H1 (cell line): ENCODE measurements around the gene LSM7. TPM values are rescaled to one million over a fixed set of nuclear protein-coding genes. Genes with fewer than 3 reads are reported as not detected.

Source experiments
- CTCF ChIA-PET: fragments of 300-600 bp; sonication (Branson Sonifier 250); formaldehyde crosslinking; loops from one replicate; lab custom pipeline; 2021; ENCODE audit not compliant: partially characterized antibody; lab: Charles Lee
- POLR2A ChIA-PET: fragments of 300-600 bp; sonication (Branson Sonifier 250); formaldehyde crosslinking; loops from one replicate; lab custom pipeline; 2021; ENCODE audit warnings: inconsistent platforms; ENCODE audit not compliant: partially characterized antibody; lab: Charles Lee
- DNase-seq, 2 experiments: peaks; one replicate each; pipeline versions ENCODE4 v3.0.0 to v3.0.0-alpha.2; 2010 to 2022; ENCODE audit warnings: low spot score in 2 of 2, low read depth in 1 of 2, mixed read lengths in 1 of 2
- FAIRE-seq: peaks from 2 replicates; lab custom pipeline; 2011; peaks lifted over from hg19 to GRCh38; lab: Jason Lieb, UNC
- H2AFZ ChIP-seq: 2 replicates; pipeline ENCODE4 v1.8.1; 2012; ENCODE audit warnings: low read length, inconsistent platforms
- H2AK5ac ChIP-seq: 2 replicates; pipeline ENCODE4 v1.6.1; 2013; ENCODE audit warnings: low read depth, low read length
- H2BK120ac ChIP-seq: replicated peaks from 2 replicates; pipeline ENCODE3; 2013; ENCODE audit warnings: low read depth, low read length, inconsistent platforms
- H2BK12ac ChIP-seq: 2 replicates; pipeline ENCODE4 v1.6.1; 2013; ENCODE audit warnings: low read depth, low read length
- H2BK15ac ChIP-seq: 2 replicates; pipeline ENCODE4 v1.6.1; 2013; ENCODE audit warnings: low read length
- H2BK20ac ChIP-seq: 2 replicates; pipeline ENCODE4 v1.6.1; 2013; ENCODE audit warnings: low read length
- H2BK5ac ChIP-seq: 2 replicates; pipeline ENCODE4 v1.6.1; 2013; ENCODE audit warnings: low read depth, low read length
- H3K14ac ChIP-seq: 2 replicates; pipeline ENCODE4 v1.6.1; 2013; ENCODE audit warnings: inconsistent platforms; ENCODE audit not compliant: insufficient read length
- H3K18ac ChIP-seq: 2 replicates; pipeline ENCODE4 v1.6.1; 2013; ENCODE audit warnings: low read length; ENCODE audit errors: extremely low read depth
- H3K23ac ChIP-seq: 2 replicates; pipeline ENCODE4 v1.6.1; 2013; ENCODE audit warnings: inconsistent platforms; ENCODE audit not compliant: insufficient read length
- H3K23me2 ChIP-seq: 2 replicates; pipeline ENCODE4 v1.6.1; 2013; ENCODE audit warnings: low read depth, low read length
- H3K27ac ChIP-seq: 2 replicates; pipeline ENCODE4 v1.6.1; 2011; ENCODE audit warnings: low read depth, low read length, inconsistent platforms
- H3K27me3 ChIP-seq, 4 experiments: replicated peaks in 1 of 4; 1 replicate in 1 of 4; 2 replicates in 3 of 4; pipeline versions ENCODE4 v1.6.1 to v1.8.1; 2011 to 2013; ENCODE audit warnings: low read length in 3 of 4, mild to moderate bottlenecking in 3 of 4, inconsistent platforms in 2 of 4, mixed read lengths in 2 of 4, moderate library complexity in 1 of 4; ENCODE audit not compliant: control insufficient read depth in 3 of 4, insufficient read depth in 3 of 4; ENCODE audit errors: extremely low read depth in 1 of 4
- H3K36me3 ChIP-seq, 4 experiments: 2 replicates each; pipeline versions ENCODE4 v1.6.1 to v1.8.1; 2011 to 2013; ENCODE audit warnings: mild to moderate bottlenecking in 4 of 4, low read length in 3 of 4, moderate library complexity in 2 of 4, control low read depth in 1 of 4, inconsistent platforms in 1 of 4; ENCODE audit not compliant: insufficient read depth in 4 of 4, control insufficient read depth in 2 of 4
- H3K4ac ChIP-seq: replicated peaks from 2 replicates; pipeline ENCODE3; 2013; ENCODE audit warnings: low read length, low read depth, mixed read lengths, inconsistent platforms; ENCODE audit not compliant: insufficient read length
- H3K4me1 ChIP-seq, 4 experiments: replicated peaks in 1 of 4; 1 replicate in 1 of 4; 2 replicates in 3 of 4; pipeline versions ENCODE4 v1.6.1 to v1.8.1; 2011 to 2013; ENCODE audit warnings: low read length in 3 of 4, inconsistent platforms in 2 of 4, mixed read lengths in 1 of 4; ENCODE audit not compliant: insufficient read depth in 4 of 4, control insufficient read depth in 3 of 4
- H3K4me2 ChIP-seq, 2 experiments: 2 replicates each; pipeline versions ENCODE4 v1.6.1 to v1.8.1; 2011 to 2013; ENCODE audit warnings: low read depth in 2 of 2, low read length in 2 of 2, control low read depth in 1 of 2, inconsistent platforms in 1 of 2, mild to moderate bottlenecking in 1 of 2; ENCODE audit not compliant: insufficient read depth in 1 of 2
- H3K4me3 ChIP-seq, 4 experiments: fragments of 200-600, 300-600 bp in 1 of 4; sonication (generic), shearing (Covaris generic), sonication (Bioruptor Twin) in 1 of 4; 2 replicates each; pipeline versions ENCODE4 v1.5.1 to v1.8.1; 2011 to 2016; ENCODE audit warnings: low read length in 4 of 4, low read depth in 3 of 4, control low read depth in 2 of 4, inconsistent platforms in 2 of 4, mild to moderate bottlenecking in 2 of 4, mixed read lengths in 1 of 4, moderate library complexity in 1 of 4; ENCODE audit not compliant: insufficient read depth in 2 of 4; ENCODE audit errors: extremely low read depth in 1 of 4
- H3K56ac ChIP-seq: replicated peaks from 2 replicates; pipeline ENCODE3; 2013; ENCODE audit warnings: low read depth, mild to moderate bottlenecking, mixed read lengths, low read length, inconsistent platforms; ENCODE audit not compliant: insufficient read length
- H3K79me1 ChIP-seq: 2 replicates; pipeline ENCODE4 v1.6.1; 2013; ENCODE audit warnings: low read depth, low read length, control low read depth
- H3K79me2 ChIP-seq, 2 experiments: 2 replicates each; pipeline versions ENCODE4 v1.6.1 to v1.8.1; 2012 to 2013; ENCODE audit warnings: low read length in 2 of 2, mild to moderate bottlenecking in 2 of 2, inconsistent platforms in 1 of 2; ENCODE audit not compliant: insufficient read depth in 2 of 2, control insufficient read depth in 1 of 2
- H3K9ac ChIP-seq, 4 experiments: replicated peaks in 1 of 4; 1 replicate in 1 of 4; 2 replicates in 3 of 4; pipeline versions ENCODE4 v1.6.1 to v1.8.1; 2011 to 2013; ENCODE audit warnings: low read depth in 3 of 4, low read length in 3 of 4, control low read depth in 2 of 4, mild to moderate bottlenecking in 2 of 4, moderate library complexity in 2 of 4, inconsistent platforms in 1 of 4; ENCODE audit errors: extremely low read depth in 1 of 4
- H3K9me3 ChIP-seq, 2 experiments: 2 replicates each; pipeline versions ENCODE4 v1.6.1 to v1.8.1; 2012 to 2013; ENCODE audit warnings: mild to moderate bottlenecking in 2 of 2, moderate library complexity in 2 of 2, control low read depth in 1 of 2, inconsistent platforms in 1 of 2, low read depth in 1 of 2, low read length in 1 of 2, mixed read lengths in 1 of 2; ENCODE audit not compliant: insufficient read depth in 2 of 2
- H4K20me1 ChIP-seq, 2 experiments: replicated peaks in 1 of 2; 2 replicates each; pipeline versions ENCODE3 to v1.8.1; 2011 to 2013; ENCODE audit warnings: inconsistent platforms in 2 of 2, low read length in 2 of 2, mild to moderate bottlenecking in 1 of 2; ENCODE audit not compliant: insufficient read depth in 2 of 2, control insufficient read depth in 1 of 2
- H4K5ac ChIP-seq: 2 replicates; pipeline ENCODE4 v1.6.1; 2013; ENCODE audit warnings: low read length, low read depth, mixed read lengths, inconsistent platforms; ENCODE audit not compliant: insufficient read length
- H4K8ac ChIP-seq: 2 replicates; pipeline ENCODE4 v1.8.0; 2013; ENCODE audit warnings: mild to moderate bottlenecking, moderate library complexity, low read length, inconsistent platforms; ENCODE audit not compliant: insufficient read depth; ENCODE audit errors: extremely low read depth
- H4K91ac ChIP-seq: replicated peaks from 2 replicates; pipeline ENCODE3; 2013; ENCODE audit warnings: low read length, mixed read lengths, inconsistent platforms; ENCODE audit not compliant: insufficient read length
- CREB1 ChIP-seq: IDR thresholded peaks from 2 replicates; pipeline ENCODE4 v1.6.1; 2012; ENCODE audit warnings: inconsistent platforms
- SUZ12 ChIP-seq: fragments of 200-600 bp; sonication (generic); IDR thresholded peaks from 2 replicates; pipeline ENCODE4 v1.6.1; 2012; ENCODE audit warnings: mild to moderate bottlenecking, inconsistent platforms, low read length, moderate library complexity, mixed read lengths
- TCF12 ChIP-seq: IDR thresholded peaks from 2 replicates; pipeline ENCODE4 v1.6.1; 2011; ENCODE audit warnings: low read depth, mild to moderate bottlenecking, low read length
- WGBS, 2 experiments: shearing (Covaris generic) in 1 of 2; methylation state at CpG; one replicate each; pipeline versions ENCODE4 v1.1.6 to v1.1.7; 2013 to 2015; ENCODE audit warnings: low lambda C conversion rate in 2 of 2, mixed read lengths in 2 of 2, inconsistent platforms in 1 of 2, low coverage in 1 of 2, missing lambda C conversion rate in 1 of 2; ENCODE audit not compliant: insufficient replicate concordance in 2 of 2, insufficient coverage in 1 of 2, insufficient read length in 1 of 2; ENCODE audit errors: extremely low coverage in 1 of 2, missing lambda C conversion rate in 1 of 2; 5-methylcytosine and 5-hydroxymethylcytosine counted together
- polyA plus RNA-seq, 7 experiments: library from polyadenylated mRNA; depleted of rRNA in 3 of 7; stranded (reverse) in 5 of 7; unstranded in 2 of 7; fragments of >200 nt in 5 of 7; fragments of 200-250 nt in 2 of 7; gene quantifications; 1 replicate in 5 of 7; 2 replicates in 1 of 7; 4 replicates in 1 of 7; pipeline versions ENCODE4 v1.2.1 to v1.2.3, GENCODE V29; 2011 to 2013; ENCODE audit warnings: missing spikeins in 2 of 7, mixed read lengths in 2 of 7
- total RNA-seq: library from RNA; stranded (reverse); fragmentation: NEBNext Ultra II Directional; extraction: Animal tissue kit (Norgen Biotek cat#: 25700); gene quantifications from 2 replicates; pipeline ENCODE4 v1.2.1, GENCODE V29; 2021
- TF ChIP-seq, protein P1 (sequence below), 3 experiments: IDR thresholded peaks; 1 replicate in 2 of 3; 2 replicates in 1 of 3; pipeline versions ENCODE4 v1.5.1 to v1.6.1; 2011; ENCODE audit warnings: low read length in 3 of 3, mild to moderate bottlenecking in 3 of 3, inconsistent platforms in 2 of 3, low read depth in 1 of 3, moderate library complexity in 1 of 3; ENCODE audit not compliant: insufficient read depth in 1 of 3; ENCODE audit errors: control extremely low read depth in 1 of 3

The LSM7 gene
- total and polyA plus RNA-seq, 2 of the 8 experiments (the other 6 are each of a cell fraction or from before 2014, with no cell fraction given) = 228 to 1,335 TPM

GRCh38 chr19:2336528-2337328 lies 8.3 kb upstream of the LSM7 start:
- WGBS, 2 experiments = 92% methylated on average over 33 of the region's 33 CpGs; no CpG with 5 or more reads in 1 of the 2 experiments
- no peak overlapping the region for H3K56ac ChIP-seq
- peak overlapping the region; percentile 9; the same call in 1 of the 2 replicates for H3K18ac ChIP-seq
- H4K20me1 ChIP-seq = peaks cover 10 to 35% of the 10 kb centered on the region in 2 experiments
- peak overlapping the region; percentile 88 for H4K91ac ChIP-seq
- H3K36me3 ChIP-seq = peaks cover 2 to 23% (median 5%) of the 10 kb centered on the region in 4 experiments; a peak in 3 of 8 replicates
- H3K79me1 ChIP-seq = peaks cover 32% of the 10 kb centered on the region
- POLR2A ChIA-PET = interaction anchor here (0.7 to 3.1 kb wide), 7 partner anchors 9 to 101 kb away, joined by 3 to 11 read pairs (median 4); partner anchors contain the start of genes LSM7, PLEKHJ1 and SPPL2B
- H2BK12ac ChIP-seq = peak overlapping the region; percentile 44; the same call in 1 of the 2 replicates
- H3K79me2 ChIP-seq = peaks cover 9 to 42% of the 10 kb centered on the region in 2 experiments
- H2BK20ac ChIP-seq = 0 out of 2 replicates have a peak overlapping the region, but pooled peaks have one; percentile 73
- peak overlapping the region; percentile 33 for H2BK120ac ChIP-seq
- H3K9ac ChIP-seq = no peak overlapping the region
- H3K4me2 ChIP-seq = no peak overlapping the region
- H2BK15ac ChIP-seq = peak overlapping the region; percentile 6; the same call in 1 of the 2 replicates
- H2BK5ac ChIP-seq = peak overlapping the region; percentile 82; the same call in 1 of the 2 replicates
- H3K23ac ChIP-seq = no peak overlapping the region
- H3K9me3 ChIP-seq = peaks cover 0 to 5% of the 10 kb centered on the region in 2 experiments; a peak in 1 of 4 replicates
- DNase-seq (peak in 1 of 2 experiments; percentile 49), FAIRE-seq (no peak)
- peak overlapping the region; percentile 41; the same call in 1 of the 2 replicates for H2AK5ac ChIP-seq
- H3K4me3 ChIP-seq = no peak overlapping the region
- H4K5ac ChIP-seq = peak overlapping the region; percentile 21
- no peak overlapping the region for H3K14ac ChIP-seq
- H3K4me1 ChIP-seq = peaks cover 0 to 11% (median 3%) of the 10 kb centered on the region in 4 experiments; a peak in 4 of 7 replicates
- TF ChIP-seq TCF12 (no peak), SUZ12 (no peak), CREB1 (no peak)
- TF ChIP-seq, protein P1, sequence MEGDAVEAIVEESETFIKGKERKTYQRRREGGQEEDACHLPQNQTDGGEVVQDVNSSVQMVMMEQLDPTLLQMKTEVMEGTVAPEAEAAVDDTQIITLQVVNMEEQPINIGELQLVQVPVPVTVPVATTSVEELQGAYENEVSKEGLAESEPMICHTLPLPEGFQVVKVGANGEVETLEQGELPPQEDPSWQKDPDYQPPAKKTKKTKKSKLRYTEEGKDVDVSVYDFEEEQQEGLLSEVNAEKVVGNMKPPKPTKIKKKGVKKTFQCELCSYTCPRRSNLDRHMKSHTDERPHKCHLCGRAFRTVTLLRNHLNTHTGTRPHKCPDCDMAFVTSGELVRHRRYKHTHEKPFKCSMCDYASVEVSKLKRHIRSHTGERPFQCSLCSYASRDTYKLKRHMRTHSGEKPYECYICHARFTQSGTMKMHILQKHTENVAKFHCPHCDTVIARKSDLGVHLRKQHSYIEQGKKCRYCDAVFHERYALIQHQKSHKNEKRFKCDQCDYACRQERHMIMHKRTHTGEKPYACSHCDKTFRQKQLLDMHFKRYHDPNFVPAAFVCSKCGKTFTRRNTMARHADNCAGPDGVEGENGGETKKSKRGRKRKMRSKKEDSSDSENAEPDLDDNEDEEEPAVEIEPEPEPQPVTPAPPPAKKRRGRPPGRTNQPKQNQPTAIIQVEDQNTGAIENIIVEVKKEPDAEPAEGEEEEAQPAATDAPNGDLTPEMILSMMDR (IDR thresholded peaks at IDR 0.05; ENCODE audit: control extremely low read depth in 1 of 3, insufficient read depth in 1 of 3, low read depth in 1 of 3, low read length in 3 of 3) = no peak
- H3K27me3 ChIP-seq = no peaks in the 10 kb centered on the region
- peak overlapping the region; percentile 91 for H3K4ac ChIP-seq
- CTCF ChIA-PET = interaction anchor here (1.0 to 1.6 kb wide), 6 partner anchors 9 to 299 kb away, joined by 3 to 5 read pairs (median 3); partner anchors contain the start of genes LSM7 and SPPL2B
- H4K8ac ChIP-seq = peak overlapping the region; percentile 14; the same call in 1 of the 2 replicates
- peaks cover 3% of the 10 kb centered on the region; the same call in 1 of the 2 replicates for H3K23me2 ChIP-seq
- H3K27ac ChIP-seq = no peak overlapping the region; the same call in 1 of the 2 replicates
- no peak overlapping the region for H2AFZ ChIP-seq
